GM18505 (cell line): ENCODE results near the gene KIF15.

Source experiments
- ATAC-seq: cut with Tn5 transposase; IDR thresholded peaks from one replicate; pipeline ENCODE4 v1.9.1; 2021; ENCODE audit not compliant: unreplicated experiment
- POLR2A ChIP-seq: IDR thresholded peaks from 4 replicates; pipeline ENCODE4 v1.6.1; 2011; ENCODE audit warnings: borderline replicate concordance; ENCODE audit not compliant: insufficient read depth, insufficient read length; ENCODE audit errors: extremely low read depth

Gene KIF15, protein sequence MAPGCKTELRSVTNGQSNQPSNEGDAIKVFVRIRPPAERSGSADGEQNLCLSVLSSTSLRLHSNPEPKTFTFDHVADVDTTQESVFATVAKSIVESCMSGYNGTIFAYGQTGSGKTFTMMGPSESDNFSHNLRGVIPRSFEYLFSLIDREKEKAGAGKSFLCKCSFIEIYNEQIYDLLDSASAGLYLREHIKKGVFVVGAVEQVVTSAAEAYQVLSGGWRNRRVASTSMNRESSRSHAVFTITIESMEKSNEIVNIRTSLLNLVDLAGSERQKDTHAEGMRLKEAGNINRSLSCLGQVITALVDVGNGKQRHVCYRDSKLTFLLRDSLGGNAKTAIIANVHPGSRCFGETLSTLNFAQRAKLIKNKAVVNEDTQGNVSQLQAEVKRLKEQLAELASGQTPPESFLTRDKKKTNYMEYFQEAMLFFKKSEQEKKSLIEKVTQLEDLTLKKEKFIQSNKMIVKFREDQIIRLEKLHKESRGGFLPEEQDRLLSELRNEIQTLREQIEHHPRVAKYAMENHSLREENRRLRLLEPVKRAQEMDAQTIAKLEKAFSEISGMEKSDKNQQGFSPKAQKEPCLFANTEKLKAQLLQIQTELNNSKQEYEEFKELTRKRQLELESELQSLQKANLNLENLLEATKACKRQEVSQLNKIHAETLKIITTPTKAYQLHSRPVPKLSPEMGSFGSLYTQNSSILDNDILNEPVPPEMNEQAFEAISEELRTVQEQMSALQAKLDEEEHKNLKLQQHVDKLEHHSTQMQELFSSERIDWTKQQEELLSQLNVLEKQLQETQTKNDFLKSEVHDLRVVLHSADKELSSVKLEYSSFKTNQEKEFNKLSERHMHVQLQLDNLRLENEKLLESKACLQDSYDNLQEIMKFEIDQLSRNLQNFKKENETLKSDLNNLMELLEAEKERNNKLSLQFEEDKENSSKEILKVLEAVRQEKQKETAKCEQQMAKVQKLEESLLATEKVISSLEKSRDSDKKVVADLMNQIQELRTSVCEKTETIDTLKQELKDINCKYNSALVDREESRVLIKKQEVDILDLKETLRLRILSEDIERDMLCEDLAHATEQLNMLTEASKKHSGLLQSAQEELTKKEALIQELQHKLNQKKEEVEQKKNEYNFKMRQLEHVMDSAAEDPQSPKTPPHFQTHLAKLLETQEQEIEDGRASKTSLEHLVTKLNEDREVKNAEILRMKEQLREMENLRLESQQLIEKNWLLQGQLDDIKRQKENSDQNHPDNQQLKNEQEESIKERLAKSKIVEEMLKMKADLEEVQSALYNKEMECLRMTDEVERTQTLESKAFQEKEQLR (N-terminal part only)

GRCh38 chr3:44761424-44762169 lies at the start of gene KIF15, which contains the start of gene KIAA1143:
TSS of gene KIF15 (plus strand) at chr3:44761794. CDS start at chr3:44761866, 72 bp downstream.
TSS of gene KIAA1143 (minus strand) at chr3:44761619. CDS start at chr3:44761602, 17 bp downstream.
- TF ChIP-seq POLR2A: peak; percentile 84
- ATAC-seq: peak; percentile 95

- no peak for TF ChIP-seq POLR2A
- no peak for ATAC-seq
Measured at GRCh38 chr3:44712455-44713075, 49.0 kb upstream of the KIF15 start, which contains the start of gene ZNF502. TSS of gene ZNF502 (plus strand) at chr3:44712660. CDS start at chr3:44720262, 7,602 bp downstream.

- no peak for ATAC-seq
- no peak for TF ChIP-seq POLR2A
Measured at GRCh38 chr3:44721231-44722102, 40.1 kb upstream of the KIF15 start.

DNA sequence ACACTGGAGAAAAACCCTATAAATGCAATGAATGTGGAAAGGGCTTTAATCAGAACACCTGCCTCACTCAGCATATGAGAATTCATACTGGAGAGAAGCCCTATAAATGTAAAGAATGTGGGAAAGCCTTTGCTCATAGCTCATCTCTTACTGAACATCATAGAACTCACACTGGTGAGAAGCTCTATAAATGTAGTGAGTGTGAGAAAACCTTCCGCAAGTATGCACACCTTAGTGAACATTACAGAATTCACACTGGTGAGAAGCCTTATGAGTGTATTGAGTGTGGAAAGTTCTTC lies 39.5 kb upstream of the KIF15 start:
- ATAC-seq: no peak
- TF ChIP-seq POLR2A: no peak

GRCh38 chr3:44729384-44729910 lies 32.1 kb upstream of the KIF15 start, which contains the start of gene ZNF501:
TSS of gene ZNF501 (plus strand) at chr3:44729635. CDS start at chr3:44734422, 4,787 bp downstream.
- peak; percentile 50 for TF ChIP-seq POLR2A
- ATAC-seq: peak; percentile 90

GRCh38 chr3:44734646-44735168 lies 26.9 kb upstream of the KIF15 start:
- no peak for TF ChIP-seq POLR2A
- no peak for ATAC-seq

GRCh38 chr3:44761101-44761423 lies 532 bp upstream of the KIF15 start:
- no peak for TF ChIP-seq POLR2A
- no peak for ATAC-seq

DNA sequence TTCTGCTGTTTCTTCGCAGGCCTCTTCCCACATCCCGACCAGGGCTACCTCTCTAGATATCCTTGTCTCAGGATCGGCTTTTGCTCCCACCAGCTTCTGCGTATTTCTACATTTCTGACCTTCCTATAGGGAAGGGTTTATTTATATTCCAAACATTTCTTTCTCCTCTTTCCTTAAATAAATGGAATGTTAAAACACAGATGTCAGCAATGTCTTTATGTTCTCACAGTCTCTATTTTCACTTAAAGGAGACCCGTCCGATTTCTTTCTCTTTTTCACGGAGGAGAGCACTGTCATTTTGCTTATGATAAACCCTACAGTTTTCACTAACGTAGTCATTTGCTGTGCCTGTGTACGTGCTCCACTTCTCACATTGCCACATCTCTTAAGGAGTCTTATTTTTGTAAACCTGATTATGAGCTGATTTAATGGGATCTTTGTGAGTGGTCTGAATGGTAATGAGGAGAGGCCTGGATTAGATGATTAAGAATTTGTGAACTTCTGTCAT lies 630 bp downstream of the KIF15 start:
- no peak for ATAC-seq
- no peak for TF ChIP-seq POLR2A

- no peak for ATAC-seq
- TF ChIP-seq POLR2A: no peak
Measured at GRCh38 chr3:44762690-44763089, 1.1 kb downstream of the KIF15 start.

- no peak for ATAC-seq
- no peak for TF ChIP-seq POLR2A
Measured at GRCh38 chr3:44764248-44764647, 2.7 kb downstream of the KIF15 start.

DNA sequence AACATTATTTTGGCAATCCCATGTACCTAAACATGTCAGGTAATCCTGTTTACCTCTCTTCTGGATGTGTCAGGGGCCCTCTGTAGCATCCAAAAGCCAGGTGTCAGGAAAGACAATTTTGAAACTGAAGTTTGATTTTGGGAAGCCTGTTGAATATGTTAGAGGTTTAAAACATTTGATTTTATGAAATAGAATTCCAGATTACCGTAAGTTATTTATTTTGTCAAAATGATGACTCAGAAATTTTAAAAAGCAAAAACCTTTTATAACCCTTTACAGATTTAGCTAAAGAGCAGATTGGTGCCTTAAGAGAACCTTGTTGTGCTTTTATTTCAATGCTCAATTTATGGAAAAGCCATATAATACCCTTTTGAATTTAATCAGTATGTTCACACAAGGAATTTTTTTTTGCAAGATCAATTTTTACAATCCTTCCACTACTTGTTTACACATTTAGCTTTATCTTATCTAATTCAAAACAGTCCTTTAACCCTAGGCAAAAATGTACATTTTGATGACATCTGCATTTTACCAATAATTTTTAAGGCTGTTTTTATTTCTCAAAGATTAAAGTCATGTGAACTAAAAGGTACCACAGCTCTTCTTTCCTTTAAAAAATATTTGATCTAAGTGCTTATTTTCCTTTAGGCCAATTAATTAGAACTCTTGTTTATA lies 10.0 kb downstream of the KIF15 start:
- ATAC-seq: no peak
- TF ChIP-seq POLR2A: no peak

- TF ChIP-seq POLR2A: no peak
- no peak for ATAC-seq
Measured at GRCh38 chr3:44772099-44772442, 10.5 kb downstream of the KIF15 start.
